Transverse colon (tissue), 4 donors: ENCODE measurements around the gene LRFN2.

Experiments
- CTCF ChIP-seq, 5 experiments: fragments of 200-600 bp in 3 of 5; fragments of 450-650 bp in 2 of 5; sonication (generic) in 3 of 5; IDR thresholded peaks; 1 replicate in 2 of 5; 2 replicates in 3 of 5; pipeline ENCODE4 v1.5.1; 2016 to 2017; ENCODE audit warnings: antibody characterized with exemption in 5 of 5, inconsistent platforms in 3 of 5, mild to moderate bottlenecking in 2 of 5, moderate library complexity in 1 of 5
- EP300 ChIP-seq: sonication (generic); formaldehyde crosslinking; IDR thresholded peaks from one replicate; pipeline ENCODE4 v1.6.1; 2017; ENCODE audit warnings: antibody characterized with exemption, low read depth
- POLR2A ChIP-seq: fragments of 450-650 bp; IDR thresholded peaks from one replicate; pipeline ENCODE4 v1.6.1; 2016; ENCODE audit warnings: antibody characterized with exemption, mild to moderate bottlenecking, moderate library complexity
- POLR2AphosphoS5 ChIP-seq, 3 donors: sonication (generic); formaldehyde crosslinking; IDR thresholded peaks; one replicate each; pipeline ENCODE4 v1.6.1; 2016; ENCODE audit warnings: antibody characterized with exemption in 3 of 3

- TF ChIP-seq CTCF (IDR thresholded peaks at IDR 0.05) = no peak
- no peak for TF ChIP-seq POLR2A
- TF ChIP-seq EP300 = no peak
- TF ChIP-seq POLR2AphosphoS5 (IDR thresholded peaks at IDR 0.05) = no peak
These were observed 24.7 kb upstream of the LRFN2 start for GRCh38 chr6:40611912-40612311.
